NCI-H1048 (cell line): ENCODE data around the gene SPAG4.

Experiments
- DNase-seq: peaks from one replicate; lab custom pipeline; 2025; lab: John Stamatoyannopoulos, UW

Gene SPAG4

GRCh38 chr20:35600176-35600992 is 15.2 kb upstream of the SPAG4 start:
- no peak for DNase-seq

- DNase-seq, result peak; percentile 22
These were observed 14.3 kb upstream of the SPAG4 start for GRCh38 chr20:35600993-35601973.

- no peak for DNase-seq
These were observed 13.6 kb upstream of the SPAG4 start for GRCh38 chr20:35601990-35602389.

GRCh38 chr20:35602851-35603495 is 12.7 kb upstream of the SPAG4 start:
- DNase-seq, result no peak

- no peak for DNase-seq
These were observed 11.8 kb upstream of the SPAG4 start for GRCh38 chr20:35603695-35604448.

GRCh38 chr20:35604449-35604747 is 11.2 kb upstream of the SPAG4 start:
- DNase-seq, result no peak

GRCh38 chr20:35606127-35606526 is 9.5 kb upstream of the SPAG4 start:
- no peak for DNase-seq

- DNase-seq, result no peak
These were observed 8.5 kb upstream of the SPAG4 start for GRCh38 chr20:35607003-35607735.

GRCh38 chr20:35610833-35611427 is 4.7 kb upstream of the SPAG4 start:
- DNase-seq, result no peak

- DNase-seq, result no peak
These were observed 4.1 kb upstream of the SPAG4 start for GRCh38 chr20:35611482-35611881.

- DNase-seq, result peak; percentile 100
These were observed 1.1 kb downstream of the SPAG4 start for GRCh38 chr20:35616465-35617396.

GRCh38 chr20:35617397-35618262 is 2.0 kb downstream of the SPAG4 start:
- DNase-seq, result no peak

- no peak for DNase-seq
These were observed 2.9 kb downstream of the SPAG4 start for GRCh38 chr20:35618263-35619131.

- peak; percentile 55 for DNase-seq
These were observed 3.8 kb downstream of the SPAG4 start for GRCh38 chr20:35619196-35620095.

GRCh38 chr20:35620818-35621559 is 5.4 kb downstream of the SPAG4 start:
- no peak for DNase-seq

GRCh38 chr20:35621560-35621946 is 5.9 kb downstream of the SPAG4 start:
- DNase-seq, result no peak
